GM19328 (cell line): Measurements from ENCODE around the gene MDH1B.
"Not testable (repeated sequence)": the region's sequence is repeated elsewhere in the genome, so short reads cannot be mapped to it uniquely, and the experiment has no call there.

Source experiments
- ATAC-seq: cut with Tn5 transposase; IDR thresholded peaks from one replicate; pipeline ENCODE4 v1.9.1; 2021; ENCODE audit warnings: mild to moderate bottlenecking, moderate library complexity; ENCODE audit not compliant: unreplicated experiment

The MDH1B gene

GRCh38 chr2:206765242-206766056 is at the start of gene MDH1B, which contains the start of gene FASTKD2:
MDH1B (minus strand) TSS chr2:206765328; CDS start chr2:206765271, 57 bp downstream.
FASTKD2 (plus strand) TSS chr2:206765606; CDS start chr2:206766694, 1,088 bp downstream.
- peak; percentile 90 for ATAC-seq

GRCh38 chr2:206814498-206814897 is 49.4 kb upstream of the MDH1B start:
- no peak for ATAC-seq

GRCh38 chr2:206812471-206812870 is 47.3 kb upstream of the MDH1B start:
- ATAC-seq, result not testable (repeated sequence)

GRCh38 chr2:206807624-206808023 is 42.5 kb upstream of the MDH1B start:
- not testable (repeated sequence) for ATAC-seq

- ATAC-seq, result no peak
These were observed 40.9 kb upstream of the MDH1B start for GRCh38 chr2:206805887-206806607.

- no peak for ATAC-seq
These were observed 39.2 kb upstream of the MDH1B start for GRCh38 chr2:206804326-206804725.

- ATAC-seq, result no peak
These were observed 37.8 kb upstream of the MDH1B start for GRCh38 chr2:206802654-206803514.

- ATAC-seq, result no peak
These were observed 36.5 kb upstream of the MDH1B start for GRCh38 chr2:206801418-206802189.

GRCh38 chr2:206800506-206801417 is 35.6 kb upstream of the MDH1B start:
- ATAC-seq, result peak; percentile 45

- ATAC-seq, result no peak
These were observed 34.0 kb upstream of the MDH1B start for GRCh38 chr2:206799083-206799482.

GRCh38 chr2:206798000-206798399 is 32.9 kb upstream of the MDH1B start:
- ATAC-seq, result no peak

GRCh38 chr2:206797376-206797775 is 32.2 kb upstream of the MDH1B start:
- no peak for ATAC-seq

- ATAC-seq, result no peak
These were observed 27.5 kb upstream of the MDH1B start for GRCh38 chr2:206792645-206793044.

GRCh38 chr2:206790311-206790935 is 25.3 kb upstream of the MDH1B start:
- no peak for ATAC-seq

- no peak for ATAC-seq
These were observed 19.6 kb upstream of the MDH1B start for GRCh38 chr2:206784559-206785353.

GRCh38 chr2:206783718-206784117 is 18.6 kb upstream of the MDH1B start:
- no peak for ATAC-seq

GRCh38 chr2:206780671-206781070 is 15.5 kb upstream of the MDH1B start:
- ATAC-seq, result no peak

GRCh38 chr2:206776432-206776831 is 11.3 kb upstream of the MDH1B start:
- no peak for ATAC-seq
